Upper lobe of left lung (tissue), 4 donors: Measurements from ENCODE around the gene GAL.

Experiments used
- EP300 ChIP-seq, 4 donors: sonication (generic); formaldehyde crosslinking; IDR thresholded peaks; one replicate each; pipeline ENCODE4 v1.5.1; 2017; ENCODE audit warnings: antibody characterized with exemption in 4 of 4, control low read depth in 2 of 4
- POLR2AphosphoS5 ChIP-seq, 2 donors: sonication (generic); formaldehyde crosslinking; IDR thresholded peaks; one replicate each; pipeline ENCODE4 v1.5.1; 2017; ENCODE audit warnings: antibody characterized with exemption in 2 of 2
- TF ChIP-seq, protein P1 (sequence below), 6 experiments: fragments of 450-650 bp in 4 of 6; fragments of 200-600 bp in 2 of 6; sonication (generic) in 2 of 6; IDR thresholded peaks; one replicate each; pipeline ENCODE4 v1.5.1; 2016 to 2019; ENCODE audit warnings: antibody characterized with exemption in 6 of 6

DNA sequence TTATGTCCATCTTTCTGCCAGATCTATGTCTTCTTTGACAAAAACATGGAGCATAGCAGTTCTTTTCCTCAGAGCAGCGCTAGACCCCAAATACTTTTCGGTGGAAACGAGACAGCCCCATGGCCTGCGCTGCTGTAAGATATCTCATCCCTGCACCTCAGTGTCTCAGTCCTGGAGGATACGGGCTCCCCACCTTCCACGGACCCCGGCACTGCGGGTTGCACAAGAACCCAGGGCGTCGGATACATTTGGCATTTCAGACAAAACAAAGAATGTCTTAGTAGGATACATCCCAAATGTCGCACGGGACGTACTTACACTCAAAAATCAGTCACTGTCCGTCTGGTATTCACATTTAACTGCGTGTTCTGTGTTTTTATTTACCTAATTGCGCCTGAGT lies 9.9 kb upstream of the GAL start:
- TF ChIP-seq, protein P1, sequence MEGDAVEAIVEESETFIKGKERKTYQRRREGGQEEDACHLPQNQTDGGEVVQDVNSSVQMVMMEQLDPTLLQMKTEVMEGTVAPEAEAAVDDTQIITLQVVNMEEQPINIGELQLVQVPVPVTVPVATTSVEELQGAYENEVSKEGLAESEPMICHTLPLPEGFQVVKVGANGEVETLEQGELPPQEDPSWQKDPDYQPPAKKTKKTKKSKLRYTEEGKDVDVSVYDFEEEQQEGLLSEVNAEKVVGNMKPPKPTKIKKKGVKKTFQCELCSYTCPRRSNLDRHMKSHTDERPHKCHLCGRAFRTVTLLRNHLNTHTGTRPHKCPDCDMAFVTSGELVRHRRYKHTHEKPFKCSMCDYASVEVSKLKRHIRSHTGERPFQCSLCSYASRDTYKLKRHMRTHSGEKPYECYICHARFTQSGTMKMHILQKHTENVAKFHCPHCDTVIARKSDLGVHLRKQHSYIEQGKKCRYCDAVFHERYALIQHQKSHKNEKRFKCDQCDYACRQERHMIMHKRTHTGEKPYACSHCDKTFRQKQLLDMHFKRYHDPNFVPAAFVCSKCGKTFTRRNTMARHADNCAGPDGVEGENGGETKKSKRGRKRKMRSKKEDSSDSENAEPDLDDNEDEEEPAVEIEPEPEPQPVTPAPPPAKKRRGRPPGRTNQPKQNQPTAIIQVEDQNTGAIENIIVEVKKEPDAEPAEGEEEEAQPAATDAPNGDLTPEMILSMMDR (IDR thresholded peaks at IDR 0.05) = no peak
- TF ChIP-seq POLR2AphosphoS5 (IDR thresholded peaks at IDR 0.05) (no peak), EP300 (IDR thresholded peaks at IDR 0.05) (no peak)
